RWPE1 (cell line): ENCODE measurements around the gene ETV6.

Experiments used
- CTCF ChIA-PET: fragments of 350-600 bp; sonication (Branson Sonifier 250); formaldehyde crosslinking; extraction: SDS; loops from one replicate; lab custom pipeline; 2021; lab: Yijun Ruan, JAX
- POLR2A ChIA-PET: fragments of 400-600 bp; formaldehyde crosslinking; extraction: SDS; loops from one replicate; lab custom pipeline; 2020; ENCODE audit warnings: antibody characterized with exemption; ENCODE audit not compliant: low non-redundant PET; lab: Yijun Ruan, JAX
- DNase-seq: peaks from one replicate; pipeline ENCODE4 v3.0.0; 2012; ENCODE audit warnings: low spot score
- H3K27ac ChIP-seq: fragments of 450-650 bp; 2 replicates; pipeline ENCODE4 v1.5.1; 2017
- CTCF ChIP-seq: fragments of 450-650 bp; conservative IDR thresholded peaks from 2 replicates; pipeline ENCODE4 v1.5.1; 2017; ENCODE audit warnings: low read depth, mild to moderate bottlenecking

Gene ETV6

GRCh38 chr12:11795913-11796459 lies 146.5 kb downstream of the ETV6 start:
- DNase-seq, result peak; percentile 68
- H3K27ac ChIP-seq, result peak overlapping the region; percentile 57; the same call in 1 of the 2 replicates
- ChIA-PET CTCF (interaction anchor here (0.7 kb wide), 1 partner anchor 954 kb away, joined by 3 read pairs; no protein-coding TSS in a partner anchor), POLR2A (no interaction called here)
- no peak for TF ChIP-seq CTCF

- no peak for TF ChIP-seq CTCF
- CTCF ChIA-PET, result interaction anchor here (0.7 kb wide), 1 partner anchor 235 kb away, joined by 6 read pairs; no protein-coding TSS in a partner anchor
Measured at GRCh38 chr12:11797317-11797913, 147.9 kb downstream of the ETV6 start.

GRCh38 chr12:11798006-11798708 lies 148.7 kb downstream of the ETV6 start:
- DNase-seq, result no peak
- ChIA-PET CTCF (no interaction called here), POLR2A (no interaction called here)
- no peak overlapping the region for H3K27ac ChIP-seq
- no peak for TF ChIP-seq CTCF

More at GRCh38 chr12:11797317-11797913, 147.9 kb downstream of the ETV6 start:
- POLR2A ChIA-PET, result no interaction called here
- DNase-seq, result no peak
- no peak overlapping the region for H3K27ac ChIP-seq

- H3K27ac ChIP-seq, result no peak overlapping the region; the same call in 1 of the 2 replicates
- ChIA-PET CTCF (no interaction called here), POLR2A (no interaction called here)
- DNase-seq, result peak; percentile 20
- no peak for TF ChIP-seq CTCF
Measured at GRCh38 chr12:11798856-11799501, 149.5 kb downstream of the ETV6 start.

- ChIA-PET CTCF (no interaction called here), POLR2A (no interaction called here)
- no peak for DNase-seq
- TF ChIP-seq CTCF, result no peak
- no peak overlapping the region for H3K27ac ChIP-seq
Measured at GRCh38 chr12:11799502-11799873, 150.0 kb downstream of the ETV6 start.

- ChIA-PET POLR2A (no interaction called here), CTCF (no interaction called here)
- H3K27ac ChIP-seq, result peak overlapping the region; percentile 43; the same call in 1 of the 2 replicates
- peak; percentile 44 for DNase-seq
- TF ChIP-seq CTCF, result no peak
Measured at GRCh38 chr12:11801643-11802042, 152.2 kb downstream of the ETV6 start.
